ENCODE data around the gene ZFHX3. TPM values are rescaled to one million over a fixed set of nuclear protein-coding genes. Genes with fewer than 3 reads are reported as not detected.

The ZFHX3 gene
- polyA plus RNA-seq, 1 donor (not counting 4 experiments of a cell fraction or from before 2014, with no cell fraction given) = 1.2 TPM

DNA sequence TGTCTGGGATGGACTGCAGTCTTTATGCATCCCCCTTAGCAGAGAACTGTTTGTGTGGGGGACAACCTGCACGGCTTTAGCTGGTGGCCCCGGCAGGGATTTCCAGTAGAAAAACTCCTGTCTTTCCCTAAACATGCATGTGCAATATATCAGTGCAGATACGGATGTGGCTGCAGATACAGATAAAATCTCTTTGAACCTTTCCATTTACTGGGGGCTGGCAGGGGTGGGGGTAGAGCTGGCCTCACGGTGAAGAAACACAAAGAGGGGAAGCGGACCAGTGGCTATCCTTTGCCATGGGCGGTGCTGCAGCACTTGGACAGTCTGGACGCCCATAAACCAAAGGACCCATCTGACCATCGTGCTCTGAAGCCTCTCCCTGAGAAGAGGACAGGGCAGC, 201.3 kb downstream of the ZFHX3 start:
- H2AFZ ChIP-seq (ENCODE audit: control insufficient read depth, low read length) = no peak overlapping the region
- FAIRE-seq (no peak), DNase-seq (ENCODE audit: low read depth, low spot score) (no peak)
- H3K9me1 ChIP-seq (ENCODE audit: control insufficient read depth, extremely low read depth, insufficient read depth, low read length) = no peaks in the 10 kb centered on the region
- peaks cover 9% of the 10 kb centered on the region for H3K4me1 ChIP-seq (ENCODE audit: control insufficient read depth, extremely low read depth, insufficient read depth, low read length)
- H3K27me3 ChIP-seq (ENCODE audit: control insufficient read depth, extremely low read depth, insufficient read depth, low read length) = no peaks in the 10 kb centered on the region
- H3K9me3 ChIP-seq (ENCODE audit: control insufficient read depth, low read depth, low read length) = no peaks in the 10 kb centered on the region
- H3K27ac ChIP-seq (ENCODE audit: control insufficient read depth, insufficient read depth, low read length) = no peak overlapping the region
- dilution Hi-C loops (cut with MboI; ENCODE audit: extremely low pct_ligation_motif_present, low sequenced_read_pairs) = no loop called here
- no peak overlapping the region for H3K4me2 ChIP-seq (ENCODE audit: control insufficient read depth, extremely low read depth, insufficient read depth, low read depth, low read length)
- no peak overlapping the region for H3K4me3 ChIP-seq (ENCODE audit: control insufficient read depth in 2 of 3, extremely low read depth in 1 of 3, insufficient read depth in 2 of 3, low read depth in 1 of 3, low read length in 3 of 3)
- TF ChIP-seq, protein P1, sequence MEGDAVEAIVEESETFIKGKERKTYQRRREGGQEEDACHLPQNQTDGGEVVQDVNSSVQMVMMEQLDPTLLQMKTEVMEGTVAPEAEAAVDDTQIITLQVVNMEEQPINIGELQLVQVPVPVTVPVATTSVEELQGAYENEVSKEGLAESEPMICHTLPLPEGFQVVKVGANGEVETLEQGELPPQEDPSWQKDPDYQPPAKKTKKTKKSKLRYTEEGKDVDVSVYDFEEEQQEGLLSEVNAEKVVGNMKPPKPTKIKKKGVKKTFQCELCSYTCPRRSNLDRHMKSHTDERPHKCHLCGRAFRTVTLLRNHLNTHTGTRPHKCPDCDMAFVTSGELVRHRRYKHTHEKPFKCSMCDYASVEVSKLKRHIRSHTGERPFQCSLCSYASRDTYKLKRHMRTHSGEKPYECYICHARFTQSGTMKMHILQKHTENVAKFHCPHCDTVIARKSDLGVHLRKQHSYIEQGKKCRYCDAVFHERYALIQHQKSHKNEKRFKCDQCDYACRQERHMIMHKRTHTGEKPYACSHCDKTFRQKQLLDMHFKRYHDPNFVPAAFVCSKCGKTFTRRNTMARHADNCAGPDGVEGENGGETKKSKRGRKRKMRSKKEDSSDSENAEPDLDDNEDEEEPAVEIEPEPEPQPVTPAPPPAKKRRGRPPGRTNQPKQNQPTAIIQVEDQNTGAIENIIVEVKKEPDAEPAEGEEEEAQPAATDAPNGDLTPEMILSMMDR (optimal IDR thresholded peaks at IDR 0.05 in 1 of 3, IDR thresholded peaks at IDR 0.05 in 1 of 3, conservative IDR thresholded peaks at IDR 0.05 in 1 of 3; ENCODE audit: extremely low read depth in 1 of 3, insufficient read depth in 2 of 3, low read length in 3 of 3) = no peak
- TF ChIP-seq EZH2 (IDR thresholded peaks at IDR 0.05; ENCODE audit: low read length) = no peak
- H3K79me2 ChIP-seq (ENCODE audit: control insufficient read depth, insufficient read depth, low read length) = no peaks in the 10 kb centered on the region
- no peak overlapping the region for H3K9ac ChIP-seq (ENCODE audit: control insufficient read depth, extremely low read depth, insufficient read depth, low read length)
- no peaks in the 10 kb centered on the region for H4K20me1 ChIP-seq (ENCODE audit: control insufficient read depth, extremely low read depth, insufficient read depth, low read length)
- H3K36me3 ChIP-seq (ENCODE audit: control insufficient read depth in 2 of 2, extremely low read depth in 1 of 2, insufficient read depth in 2 of 2, low read length in 2 of 2) = no peaks in the 10 kb centered on the region

DNA sequence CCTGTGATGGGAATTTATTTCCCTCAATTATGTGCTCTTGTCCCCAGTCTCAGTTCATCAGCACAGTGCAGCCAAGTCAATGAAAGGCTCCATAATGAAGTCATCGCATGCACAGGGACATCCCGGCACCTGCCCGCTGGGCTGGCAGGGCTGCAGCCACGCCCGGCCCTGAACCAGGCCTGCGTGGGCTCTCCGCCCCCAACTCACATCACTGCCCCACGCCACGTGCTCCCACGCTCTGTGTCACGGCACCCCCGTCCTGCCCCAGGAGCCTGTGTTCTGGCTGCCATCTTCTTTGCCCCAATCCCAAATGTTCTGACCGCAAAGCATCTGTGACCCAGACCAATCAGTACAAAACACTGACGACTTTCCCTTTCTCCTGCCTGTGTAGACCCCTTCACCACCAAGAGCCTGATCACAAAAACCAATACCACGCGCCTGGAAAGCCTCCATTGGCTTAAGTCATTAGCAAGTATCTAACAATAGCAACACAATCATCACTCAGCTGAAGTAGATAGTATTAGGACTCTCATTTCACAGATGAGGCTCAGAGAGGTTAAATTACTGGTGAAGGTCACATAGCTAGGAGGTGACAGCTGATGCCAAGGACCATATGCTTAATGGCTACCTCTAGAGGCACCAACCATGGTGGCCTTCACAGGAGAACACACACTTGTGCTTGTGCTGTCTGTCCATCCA, 202.5 kb downstream of the ZFHX3 start:
- no peaks in the 10 kb centered on the region for H3K9me3 ChIP-seq (ENCODE audit: control insufficient read depth, low read depth, low read length)
- no peaks in the 10 kb centered on the region for H3K79me2 ChIP-seq (ENCODE audit: control insufficient read depth, insufficient read depth, low read length)
- H3K4me2 ChIP-seq (ENCODE audit: control insufficient read depth, extremely low read depth, insufficient read depth, low read depth, low read length) = no peak overlapping the region
- H3K4me3 ChIP-seq (ENCODE audit: control insufficient read depth in 2 of 3, extremely low read depth in 1 of 3, insufficient read depth in 2 of 3, low read depth in 1 of 3, low read length in 3 of 3) = no peak overlapping the region
- H2AFZ ChIP-seq (ENCODE audit: control insufficient read depth, low read length) = no peak overlapping the region
- FAIRE-seq = no peak
- no peaks in the 10 kb centered on the region for H3K27me3 ChIP-seq (ENCODE audit: control insufficient read depth, extremely low read depth, insufficient read depth, low read length)
- dilution Hi-C loops (cut with MboI; ENCODE audit: extremely low pct_ligation_motif_present, low sequenced_read_pairs) = no loop called here
- TF ChIP-seq, protein P1 (optimal IDR thresholded peaks at IDR 0.05 in 1 of 3, IDR thresholded peaks at IDR 0.05 in 1 of 3, conservative IDR thresholded peaks at IDR 0.05 in 1 of 3; ENCODE audit: extremely low read depth in 1 of 3, insufficient read depth in 2 of 3, low read length in 3 of 3) = no peak
- no peak for TF ChIP-seq EZH2 (IDR thresholded peaks at IDR 0.05; ENCODE audit: low read length)
- H3K4me1 ChIP-seq (ENCODE audit: control insufficient read depth, extremely low read depth, insufficient read depth, low read length) = peaks cover 9% of the 10 kb centered on the region
- H3K27ac ChIP-seq (ENCODE audit: control insufficient read depth, insufficient read depth, low read length) = no peak overlapping the region
- H3K9me1 ChIP-seq (ENCODE audit: control insufficient read depth, extremely low read depth, insufficient read depth, low read length) = no peaks in the 10 kb centered on the region
- H3K36me3 ChIP-seq (ENCODE audit: control insufficient read depth in 2 of 2, extremely low read depth in 1 of 2, insufficient read depth in 2 of 2, low read length in 2 of 2) = no peaks in the 10 kb centered on the region
- no peak overlapping the region for H3K9ac ChIP-seq (ENCODE audit: control insufficient read depth, extremely low read depth, insufficient read depth, low read length)
- DNase-seq (ENCODE audit: low read depth, low spot score) = no peak
- no peaks in the 10 kb centered on the region for H4K20me1 ChIP-seq (ENCODE audit: control insufficient read depth, extremely low read depth, insufficient read depth, low read length)
